HAP-1 (cell line): ENCODE data around the gene NECTIN2.
"Not testable (repeated sequence)": the region's sequence is repeated elsewhere in the genome, so short reads cannot be mapped to it uniquely, and the experiment has no call there.

Source experiments
- DNase-seq, 2 experiments: peaks; one replicate each; pipeline ENCODE4 v3.0.0-alpha.2; 2016 to 2020; ENCODE audit warnings: low spot score in 2 of 2
- H3K27me3 ChIP-seq: fragments of 250-450 bp; sonication (Bioruptor Pico); 2 replicates; pipeline ENCODE4 v1.5.1; 2020; ENCODE audit warnings: low read depth, mild to moderate bottlenecking, moderate library complexity
- H3K36me3 ChIP-seq: fragments of 250-450 bp; sonication (Bioruptor Pico); replicated peaks from 2 replicates; pipeline ENCODE4 v1.5.1; 2020; ENCODE audit warnings: mild to moderate bottlenecking
- H3K4me1 ChIP-seq: fragments of 250-450 bp; sonication (Bioruptor Pico); 2 replicates; pipeline ENCODE4 v1.5.1; 2020; ENCODE audit warnings: mild to moderate bottlenecking
- H3K4me3 ChIP-seq: fragments of 250-450 bp; sonication (Bioruptor Pico); 2 replicates; pipeline ENCODE4 v1.5.1; 2020; ENCODE audit warnings: mild to moderate bottlenecking, moderate library complexity
- H3K9me3 ChIP-seq: fragments of 250-450 bp; sonication (Bioruptor Pico); 2 replicates; pipeline ENCODE4 v1.5.1; 2020; ENCODE audit warnings: mild to moderate bottlenecking, moderate library complexity
- in situ Hi-C: fragments of 300-500 bp; cut with MboI; formaldehyde crosslinking; loops from 3 replicates; pipeline ENCODE4 v1.14.3; 2020; ENCODE audit warnings: low sequenced_read_pairs, inconsistent platforms, mixed read lengths

NECTIN2 gene

DNA sequence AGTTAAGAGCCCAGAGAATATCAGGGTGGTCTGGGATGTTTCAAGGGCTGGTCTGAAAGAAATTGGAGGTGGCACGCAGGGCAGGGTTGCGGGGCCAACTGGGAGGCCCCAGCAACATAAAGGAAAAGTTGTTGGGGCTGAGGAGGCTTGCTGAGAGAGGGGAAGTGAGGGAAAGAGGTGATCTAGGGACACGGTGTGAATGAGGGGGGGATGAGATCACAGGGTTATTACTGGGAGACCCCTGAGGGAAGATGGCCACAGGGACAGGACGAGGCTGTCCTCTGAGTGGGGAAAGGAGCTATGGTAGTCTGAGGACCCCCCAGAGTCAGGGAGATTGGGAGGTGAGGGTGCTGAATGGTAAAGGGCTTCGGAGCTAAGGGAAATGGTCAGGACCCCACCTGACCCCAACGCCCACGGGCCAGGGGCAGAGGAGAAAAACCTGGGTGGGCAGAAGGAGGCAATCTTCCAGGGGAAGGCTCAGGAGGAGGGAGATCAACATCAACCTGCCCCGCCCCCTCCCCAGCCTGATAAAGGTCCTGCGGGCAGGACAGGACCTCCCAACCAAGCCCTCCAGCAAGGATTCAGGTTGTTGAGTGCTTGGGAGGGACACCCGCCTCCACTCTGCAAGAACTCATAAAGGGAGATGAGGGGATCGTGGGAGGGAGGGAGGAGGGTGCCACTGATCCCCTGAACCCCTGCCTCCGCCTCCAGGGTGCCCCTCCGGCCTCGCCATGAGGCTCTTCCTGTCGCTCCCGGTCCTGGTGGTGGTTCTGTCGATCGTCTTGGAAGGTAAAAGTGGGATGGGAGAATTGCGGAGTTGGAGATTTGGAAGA, 80.4 kb downstream of the NECTIN2 start:
- peak overlapping the region; percentile 14 for H3K4me3 ChIP-seq
- H3K9me3 ChIP-seq, in situ Hi-C loops, H3K36me3 ChIP-seq, H3K27me3 ChIP-seq, DNase-seq: not testable (repeated sequence)
- H3K4me1 ChIP-seq, result peaks cover 10% of the 10 kb centered on the region; the same call in 1 of the 2 replicates

DNA sequence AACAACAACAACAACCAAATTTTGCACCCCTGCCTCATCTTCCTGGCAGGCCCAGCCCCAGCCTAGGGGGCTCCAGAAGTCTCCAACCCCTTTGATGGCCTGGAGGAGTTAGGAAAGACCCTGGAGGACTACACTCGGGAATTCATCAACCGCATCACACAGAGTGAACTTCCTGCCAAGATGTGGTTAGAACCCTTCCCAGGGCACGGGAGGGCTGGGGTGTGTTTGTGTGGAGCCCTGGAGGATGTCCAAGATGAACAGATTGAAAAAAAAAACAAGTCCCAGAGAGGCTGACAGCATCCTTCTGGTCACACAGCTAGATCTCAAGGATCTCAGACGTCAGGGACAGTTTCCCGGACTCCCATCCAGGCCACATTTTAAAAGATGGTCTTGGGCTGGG, 81.6 kb downstream of the NECTIN2 start:
- DNase-seq, result no peak
- Histone ChIP-seq H3K9me3 (no peaks in the 10 kb centered on the region), H3K36me3 (no peaks in the 10 kb centered on the region), H3K4me1 (peaks cover 10% of the 10 kb centered on the region; the same call in 1 of the 2 replicates), H3K27me3 (no peaks in the 10 kb centered on the region), H3K4me3 (no peak overlapping the region)
- in situ Hi-C loops, result no loop called here

DNA sequence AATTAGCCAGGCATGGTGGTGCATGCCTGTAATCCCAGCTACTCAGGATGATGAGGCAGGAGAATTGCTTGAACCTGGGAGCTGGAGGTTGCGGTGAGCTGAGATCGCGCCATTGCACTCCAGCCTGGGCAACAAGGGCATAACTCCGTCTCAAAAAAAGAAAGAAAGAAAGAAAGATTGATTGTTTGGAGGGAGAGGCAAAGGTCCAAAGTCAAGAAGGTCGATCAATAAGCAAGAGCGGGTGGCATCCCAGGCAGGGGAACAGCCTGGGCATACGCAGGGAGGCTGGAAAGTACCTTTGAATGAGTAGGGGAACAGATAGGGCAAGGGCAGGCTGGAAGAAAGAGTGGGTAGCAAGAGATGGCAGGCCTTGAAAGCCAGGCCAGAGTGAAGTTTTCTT, 84.0 kb downstream of the NECTIN2 start:
- in situ Hi-C loops, result no loop called here
- Histone ChIP-seq H3K9me3 (no peaks in the 10 kb centered on the region), H3K4me1 (peaks cover 10% of the 10 kb centered on the region; the same call in 1 of the 2 replicates), H3K36me3 (no peaks in the 10 kb centered on the region), H3K4me3 (no peak overlapping the region), H3K27me3 (no peaks in the 10 kb centered on the region)
- no peak for DNase-seq

DNA sequence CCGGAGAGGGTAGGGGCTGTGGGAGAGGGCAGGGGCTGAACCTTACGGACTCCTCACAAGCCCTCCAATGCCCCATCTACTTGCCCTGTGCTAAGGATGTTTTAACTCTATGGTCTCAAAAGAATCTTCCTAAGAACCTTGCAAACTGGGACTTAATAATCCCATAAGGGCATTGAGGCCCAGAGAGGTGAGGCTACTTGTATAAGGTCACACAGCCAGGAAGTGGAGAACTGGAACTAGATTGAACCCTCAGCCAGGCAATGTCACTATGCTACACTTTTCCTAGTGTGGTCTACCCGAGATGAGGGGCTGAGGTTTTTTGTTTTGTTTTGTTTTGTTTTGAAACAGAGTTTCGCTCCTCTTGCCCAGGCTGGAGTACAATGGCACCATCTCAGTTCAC, 85.4 kb downstream of the NECTIN2 start:
- no peak for DNase-seq
- Histone ChIP-seq H3K27me3 (no peaks in the 10 kb centered on the region), H3K36me3 (no peaks in the 10 kb centered on the region), H3K4me3 (no peak overlapping the region), H3K4me1 (peaks cover 10% of the 10 kb centered on the region; the same call in 1 of the 2 replicates), H3K9me3 (no peaks in the 10 kb centered on the region)
- in situ Hi-C loops, result no loop called here
